Caco-2 (cell line): ENCODE measurements around the gene SULT1C4. TPM values are rescaled to one million over a fixed set of nuclear protein-coding genes. Genes with fewer than 3 reads are reported as not detected.

Experiments used
- BruUV-seq: library from RNA; stranded (reverse); fragments of 400-500 nt; replicated peaks from 2 replicates; lab custom pipeline; 2021; lab: Mats Ljungman, UMichigan
- CTCF ChIA-PET: fragments of 300-600 bp; sonication (Branson Sonifier 250); formaldehyde crosslinking; loops from one replicate; lab custom pipeline; 2022; ENCODE audit warnings: antibody characterized with exemption; lab: Charles Lee
- POLR2A ChIA-PET: fragments of 300-600 bp; sonication (Branson Sonifier 250); formaldehyde crosslinking; loops from one replicate; lab custom pipeline; 2022; ENCODE audit warnings: antibody characterized with exemption; lab: Charles Lee
- DNase-seq, 2 experiments: peaks; one replicate each; pipeline versions ENCODE4 v3.0.0 to v3.0.0-alpha.2; 2020 to 2022
- H3K27me3 ChIP-seq: replicated peaks from 2 replicates; pipeline ENCODE4 v1.6.0; 2011; ENCODE audit warnings: low read length; ENCODE audit not compliant: control insufficient read depth, insufficient read depth
- H3K36me3 ChIP-seq: 2 replicates; pipeline ENCODE4 v1.5.1; 2011; ENCODE audit warnings: low read length; ENCODE audit not compliant: control insufficient read depth, insufficient read depth
- H3K4me1 ChIP-seq: fragments of 250-450 bp; sonication (Bioruptor Pico); 2 replicates; pipeline ENCODE4 v1.5.1; 2020; ENCODE audit warnings: mild to moderate bottlenecking
- H3K4me3 ChIP-seq: 2 replicates; pipeline ENCODE4 v1.5.1; 2011; ENCODE audit warnings: low read depth, mild to moderate bottlenecking, control low read depth, low read length
- H3K9me3 ChIP-seq: fragments of 250-450 bp; sonication (Bioruptor Pico); 2 replicates; pipeline ENCODE4 v1.5.1; 2020; ENCODE audit warnings: mild to moderate bottlenecking, moderate library complexity
- H3K27ac Mint-ChIP-seq: one replicate; pipeline ENCODE4 v1.8.0; 2022; ENCODE audit warnings: mixed read lengths; ENCODE audit not compliant: unreplicated experiment
- H3K27me3 Mint-ChIP-seq: one replicate; pipeline ENCODE4 v1.8.0; 2022; ENCODE audit warnings: mixed read lengths; ENCODE audit not compliant: insufficient read depth, unreplicated experiment
- H3K36me3 Mint-ChIP-seq: one replicate; pipeline ENCODE4 v1.8.0; 2022; ENCODE audit warnings: mild to moderate bottlenecking, mixed read lengths; ENCODE audit not compliant: insufficient read depth, unreplicated experiment
- H3K4me1 Mint-ChIP-seq: one replicate; pipeline ENCODE4 v1.8.0; 2022; ENCODE audit warnings: low read depth, mixed read lengths; ENCODE audit not compliant: unreplicated experiment
- H3K4me3 Mint-ChIP-seq: one replicate; pipeline ENCODE4 v1.8.0; 2022; ENCODE audit warnings: mild to moderate bottlenecking, moderate library complexity, mixed read lengths; ENCODE audit not compliant: unreplicated experiment
- H3K9me3 Mint-ChIP-seq: one replicate; pipeline ENCODE4 v1.8.0; 2022; ENCODE audit warnings: mixed read lengths; ENCODE audit not compliant: unreplicated experiment
- CTCF ChIP-seq, 2 experiments: fragments of 200-600 bp in 1 of 2; IDR thresholded peaks; 1 replicate in 1 of 2; 2 replicates in 1 of 2; pipeline versions ENCODE4 v1.5.1 to v1.8.0; 2011 to 2022; ENCODE audit warnings: antibody characterized with exemption in 1 of 2, control low read depth in 1 of 2, inconsistent platforms in 1 of 2, low read depth in 1 of 2, low read length in 1 of 2, mild to moderate bottlenecking in 1 of 2, moderate library complexity in 1 of 2; ENCODE audit not compliant: insufficient read depth in 1 of 2, severe bottlenecking in 1 of 2, unreplicated experiment in 1 of 2
- intact Hi-C: fragments of 100-400 bp; cut with micrococcal nuclease; formaldehyde crosslinking; loops from one replicate; pipeline ENCODE4 v1.10.0; 2022; ENCODE audit not compliant: unreplicated experiment
- total RNA-seq: library from RNA; stranded (reverse); gene quantifications from 2 replicates; pipeline ENCODE4 v1.2.3, GENCODE V29; 2022

Gene SULT1C4
- total RNA-seq, 1 experiment from 2014 or later = 4.0 TPM

DNA sequence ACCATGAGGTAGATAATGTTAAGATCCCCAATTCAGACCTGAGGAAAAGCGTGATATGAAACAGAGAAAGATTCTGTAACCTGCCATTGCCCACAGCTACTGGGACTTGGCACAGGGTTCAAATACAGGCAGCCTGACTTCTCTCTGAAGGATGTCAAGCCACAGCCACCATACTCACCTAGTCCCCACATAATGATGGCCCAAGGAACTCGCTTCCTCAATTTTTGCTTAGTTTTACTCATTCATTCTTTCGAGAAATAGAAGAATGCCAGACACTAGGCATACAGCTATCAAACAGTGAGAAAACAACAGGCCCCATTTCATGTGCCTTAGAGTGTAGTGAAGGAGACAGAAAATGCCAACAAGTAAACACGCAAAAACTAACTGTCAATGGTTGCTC, 980 bp upstream of the SULT1C4 start:
- Mint-ChIP-seq H3K9me3 (no peaks in the 10 kb centered on the region), H3K27me3 (no peaks in the 10 kb centered on the region), H3K36me3 (peaks cover 4% of the 10 kb centered on the region), H3K4me1 (peaks cover 15% of the 10 kb centered on the region), H3K4me3 (peak overlapping the region; percentile 69), H3K27ac (peak overlapping the region; percentile 70)
- Histone ChIP-seq H3K36me3 (no peaks in the 10 kb centered on the region), H3K4me1 (no peaks in the 10 kb centered on the region), H3K9me3 (no peaks in the 10 kb centered on the region), H3K4me3 (no peak overlapping the region), H3K27me3 (no peaks in the 10 kb centered on the region)
- no TSS peak for BruUV-seq
- ChIA-PET POLR2A (no interaction called here), CTCF (no interaction called here)
- TF ChIP-seq CTCF (IDR thresholded peaks at IDR 0.05; ENCODE audit: insufficient read depth in 1 of 2, low read depth in 1 of 2, low read length in 1 of 2, severe bottlenecking in 1 of 2, unreplicated experiment in 1 of 2) = no peak
- intact Hi-C loops = loop anchor here (1.0 to 5.0 kb wide), 3 partner anchors 7 to 71 kb away; partner anchors contain the start of gene GCC2
- DNase-seq = no peak

DNA sequence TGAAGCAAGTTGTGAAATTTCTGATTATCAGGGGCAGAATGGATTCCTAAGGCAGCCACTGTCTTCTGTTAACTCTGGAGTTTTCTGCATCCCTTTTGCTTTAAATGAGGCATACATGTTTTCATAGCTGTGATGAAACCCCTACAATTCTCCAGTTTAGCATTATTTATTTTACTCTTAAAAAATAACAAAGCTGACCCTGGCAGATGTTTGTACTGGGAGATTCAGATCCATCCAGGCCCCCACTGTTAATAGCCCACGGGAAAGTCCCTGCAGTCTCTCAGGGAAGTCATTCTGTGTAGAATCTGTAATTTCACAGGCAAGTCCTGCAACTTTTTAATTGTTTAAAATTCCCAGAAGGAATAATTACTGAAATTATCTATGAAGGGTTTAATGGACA, 353 bp upstream of the SULT1C4 start:
- peaks cover 4% of the 10 kb centered on the region for H3K36me3 Mint-ChIP-seq
- peaks cover 15% of the 10 kb centered on the region for H3K4me1 Mint-ChIP-seq
- Histone ChIP-seq H3K4me3 (peak overlapping the region; percentile 7; the same call in 1 of the 2 replicates), H3K9me3 (no peaks in the 10 kb centered on the region), H3K27me3 (no peaks in the 10 kb centered on the region), H3K36me3 (no peaks in the 10 kb centered on the region), H3K4me1 (no peaks in the 10 kb centered on the region)
- H3K9me3 Mint-ChIP-seq = no peaks in the 10 kb centered on the region
- ChIA-PET POLR2A (no interaction called here), CTCF (no interaction called here)
- intact Hi-C loops = loop anchor here (1.0 to 5.0 kb wide), 3 partner anchors 8 to 70 kb away; partner anchors contain the start of gene GCC2
- H3K4me3 Mint-ChIP-seq = peak overlapping the region; percentile 69
- no peaks in the 10 kb centered on the region for H3K27me3 Mint-ChIP-seq
- no peak for TF ChIP-seq CTCF (IDR thresholded peaks at IDR 0.05; ENCODE audit: insufficient read depth in 1 of 2, low read depth in 1 of 2, low read length in 1 of 2, severe bottlenecking in 1 of 2, unreplicated experiment in 1 of 2)
- H3K27ac Mint-ChIP-seq = peak overlapping the region; percentile 70
- DNase-seq = no peak
- no TSS peak for BruUV-seq

GRCh38 chr2:108378851-108379250, 1.1 kb downstream of the SULT1C4 start:
- intact Hi-C loops = loop anchor here (5.0 kb wide), 1 partner anchor 68 kb away; the partner anchor contains the start of gene GCC2
- H3K4me1 ChIP-seq = no peaks in the 10 kb centered on the region
- ChIA-PET CTCF (no interaction called here), POLR2A (no interaction called here)
- peaks cover 24% of the 10 kb centered on the region for H3K4me1 Mint-ChIP-seq
- H3K9me3 Mint-ChIP-seq = no peaks in the 10 kb centered on the region
- no peak for DNase-seq
- TF ChIP-seq CTCF (IDR thresholded peaks at IDR 0.05; ENCODE audit: insufficient read depth in 1 of 2, low read depth in 1 of 2, low read length in 1 of 2, severe bottlenecking in 1 of 2, unreplicated experiment in 1 of 2) = no peak
- no peaks in the 10 kb centered on the region for H3K9me3 ChIP-seq
- BruUV-seq = no TSS peak
- no peaks in the 10 kb centered on the region for H3K27me3 Mint-ChIP-seq
- H3K36me3 ChIP-seq = no peaks in the 10 kb centered on the region
- H3K4me3 Mint-ChIP-seq = peak overlapping the region; percentile 69
- H3K36me3 Mint-ChIP-seq = peaks cover 10% of the 10 kb centered on the region
- H3K27me3 ChIP-seq = no peaks in the 10 kb centered on the region
- peak overlapping the region; percentile 25 for H3K4me3 ChIP-seq
- H3K27ac Mint-ChIP-seq = no peak overlapping the region
